ENCODE data around the gene ROR1. TPM values are rescaled to one million over a fixed set of nuclear protein-coding genes. Genes with fewer than 3 reads are reported as not detected.

The ROR1 gene
- total and polyA plus RNA-seq, 2 of the 13 experiments (the other 11 are each of a cell fraction or from before 2014, with no cell fraction given) = 0.58 to 2.3 TPM

GRCh38 chr1:63977466-63977865 is 203.6 kb downstream of the ROR1 start (continued):
- no peak for TF ChIP-seq SOX13 (IDR thresholded peaks at IDR 0.05)
- TF ChIP-seq SOX13 (CRISPR knock-in tag; conservative IDR thresholded peaks at IDR 0.05 in 1 of 2, IDR thresholded peaks at IDR 0.05 in 1 of 2) = no peak
- no peak for TF ChIP-seq MED8 (CRISPR knock-in tag; IDR thresholded peaks at IDR 0.05; ENCODE audit: insufficient replicate concordance)
- no peak for TF ChIP-seq ZNF782 (CRISPR knock-in tag; IDR thresholded peaks at IDR 0.05; ENCODE audit: borderline replicate concordance)
- TF ChIP-seq, protein P1, sequence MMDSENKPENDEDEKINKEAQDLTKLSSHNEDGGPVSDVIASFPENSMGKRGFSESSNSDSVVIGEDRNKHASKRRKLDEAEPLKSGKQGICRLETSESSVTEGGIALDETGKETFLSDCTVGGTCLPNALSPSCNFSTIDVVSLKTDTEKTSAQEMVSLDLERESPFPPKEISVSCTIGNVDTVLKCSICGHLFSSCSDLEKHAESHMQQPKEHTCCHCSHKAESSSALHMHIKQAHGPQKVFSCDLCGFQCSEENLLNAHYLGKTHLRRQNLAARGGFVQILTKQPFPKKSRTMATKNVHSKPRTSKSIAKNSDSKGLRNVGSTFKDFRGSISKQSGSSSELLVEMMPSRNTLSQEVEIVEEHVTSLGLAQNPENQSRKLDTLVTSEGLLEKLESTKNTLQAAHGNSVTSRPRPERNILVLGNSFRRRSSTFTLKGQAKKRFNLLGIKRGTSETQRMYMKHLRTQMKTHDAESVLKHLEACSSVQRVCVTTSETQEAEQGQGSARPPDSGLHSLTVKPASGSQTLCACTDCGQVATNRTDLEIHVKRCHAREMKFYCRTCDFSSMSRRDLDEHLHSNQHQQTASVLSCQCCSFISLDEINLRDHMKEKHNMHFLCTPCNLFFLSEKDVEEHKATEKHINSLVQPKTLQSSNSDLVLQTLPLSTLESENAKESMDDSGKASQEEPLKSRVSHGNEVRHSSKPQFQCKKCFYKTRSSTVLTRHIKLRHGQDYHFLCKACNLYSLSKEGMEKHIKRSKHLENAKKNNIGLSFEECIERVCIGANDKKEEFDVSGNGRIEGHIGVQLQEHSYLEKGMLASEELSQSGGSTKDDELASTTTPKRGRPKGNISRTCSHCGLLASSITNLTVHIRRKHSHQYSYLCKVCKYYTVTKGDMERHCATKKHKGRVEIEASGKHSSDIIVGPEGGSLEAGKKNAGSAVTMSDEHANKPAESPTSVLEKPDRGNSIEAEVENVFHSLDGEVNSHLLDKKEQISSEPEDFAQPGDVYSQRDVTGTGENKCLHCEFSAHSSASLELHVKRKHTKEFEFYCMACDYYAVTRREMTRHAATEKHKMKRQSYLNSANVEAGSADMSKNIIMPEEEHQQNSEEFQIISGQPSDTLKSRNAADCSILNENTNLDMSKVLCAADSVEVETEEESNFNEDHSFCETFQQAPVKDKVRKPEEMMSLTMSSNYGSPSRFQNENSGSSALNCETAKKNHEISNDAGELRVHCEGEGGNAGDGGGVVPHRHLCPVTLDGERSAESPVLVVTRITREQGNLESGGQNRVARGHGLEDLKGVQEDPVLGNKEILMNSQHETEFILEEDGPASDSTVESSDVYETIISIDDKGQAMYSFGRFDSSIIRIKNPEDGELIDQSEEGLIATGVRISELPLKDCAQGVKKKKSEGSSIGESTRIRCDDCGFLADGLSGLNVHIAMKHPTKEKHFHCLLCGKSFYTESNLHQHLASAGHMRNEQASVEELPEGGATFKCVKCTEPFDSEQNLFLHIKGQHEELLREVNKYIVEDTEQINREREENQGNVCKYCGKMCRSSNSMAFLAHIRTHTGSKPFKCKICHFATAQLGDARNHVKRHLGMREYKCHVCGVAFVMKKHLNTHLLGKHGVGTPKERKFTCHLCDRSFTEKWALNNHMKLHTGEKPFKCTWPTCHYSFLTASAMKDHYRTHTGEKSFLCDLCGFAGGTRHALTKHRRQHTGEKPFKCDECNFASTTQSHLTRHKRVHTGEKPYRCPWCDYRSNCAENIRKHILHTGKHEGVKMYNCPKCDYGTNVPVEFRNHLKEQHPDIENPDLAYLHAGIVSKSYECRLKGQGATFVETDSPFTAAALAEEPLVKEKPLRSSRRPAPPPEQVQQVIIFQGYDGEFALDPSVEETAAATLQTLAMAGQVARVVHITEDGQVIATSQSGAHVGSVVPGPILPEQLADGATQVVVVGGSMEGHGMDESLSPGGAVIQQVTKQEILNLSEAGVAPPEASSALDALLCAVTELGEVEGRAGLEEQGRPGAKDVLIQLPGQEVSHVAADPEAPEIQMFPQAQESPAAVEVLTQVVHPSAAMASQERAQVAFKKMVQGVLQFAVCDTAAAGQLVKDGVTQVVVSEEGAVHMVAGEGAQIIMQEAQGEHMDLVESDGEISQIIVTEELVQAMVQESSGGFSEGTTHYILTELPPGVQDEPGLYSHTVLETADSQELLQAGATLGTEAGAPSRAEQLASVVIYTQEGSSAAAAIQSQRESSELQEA (CRISPR knock-in tag; IDR thresholded peaks at IDR 0.05; ENCODE audit: not compliant biosample characterization) = no peak
- TF ChIP-seq ERF (CRISPR knock-in tag; IDR thresholded peaks at IDR 0.05) = no peak
- TF ChIP-seq ZNF607 (CRISPR knock-in tag; IDR thresholded peaks at IDR 0.05; ENCODE audit: borderline replicate concordance) = no peak
- no peak for TF ChIP-seq PITX1 (CRISPR knock-in tag; IDR thresholded peaks at IDR 0.05)
- TF ChIP-seq AHDC1 (CRISPR knock-in tag; IDR thresholded peaks at IDR 0.05; ENCODE audit: borderline replicate concordance) = no peak
- no peak for TF ChIP-seq AGO2 (optimal IDR thresholded peaks at IDR 0.05; ENCODE audit: low read depth, low read length)

All from HepG2 (cell line).